ENCODE measurements around the gene PPP3CA.

PPP3CA gene

DNA sequence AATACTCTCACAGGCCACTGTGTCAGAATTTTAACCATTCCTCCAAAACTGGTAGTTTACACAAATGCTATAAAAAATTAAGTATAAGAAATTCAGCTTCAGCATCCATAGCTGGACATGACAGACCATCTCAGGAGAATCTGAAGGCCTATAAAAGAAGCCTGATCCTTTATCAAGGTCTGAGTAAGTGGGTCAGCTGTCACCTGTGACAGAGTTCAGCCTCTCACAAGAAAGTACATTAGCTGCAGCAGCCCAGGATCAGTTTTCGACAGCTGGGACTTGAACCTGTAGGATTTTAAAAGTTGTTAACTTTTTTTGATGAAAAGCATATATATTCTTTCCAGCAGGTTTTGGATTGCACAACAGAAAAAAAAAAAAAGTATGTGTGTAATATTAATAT, 60.7 kb downstream of the PPP3CA start:
- no peak for DNase-seq

DNA sequence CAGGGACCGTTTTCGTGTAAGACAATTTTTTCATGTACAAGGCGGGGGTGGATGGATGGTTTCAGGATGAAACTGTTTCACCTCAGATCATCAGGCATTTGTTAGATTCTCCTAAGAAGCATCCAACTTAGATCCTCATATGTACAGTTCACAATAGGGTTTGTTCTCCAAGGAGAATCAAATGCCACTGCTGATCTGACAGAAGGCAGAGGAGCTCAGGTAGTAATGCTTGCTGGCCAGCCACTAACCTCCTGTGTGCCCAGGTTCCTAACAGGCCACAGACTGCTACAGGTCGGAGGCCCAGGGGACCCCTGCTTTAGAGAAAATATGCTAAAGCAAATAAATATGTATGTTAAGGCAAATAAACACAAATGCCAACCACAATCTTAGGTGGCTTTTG, 61.3 kb downstream of the PPP3CA start:
- no peak for DNase-seq

DNA sequence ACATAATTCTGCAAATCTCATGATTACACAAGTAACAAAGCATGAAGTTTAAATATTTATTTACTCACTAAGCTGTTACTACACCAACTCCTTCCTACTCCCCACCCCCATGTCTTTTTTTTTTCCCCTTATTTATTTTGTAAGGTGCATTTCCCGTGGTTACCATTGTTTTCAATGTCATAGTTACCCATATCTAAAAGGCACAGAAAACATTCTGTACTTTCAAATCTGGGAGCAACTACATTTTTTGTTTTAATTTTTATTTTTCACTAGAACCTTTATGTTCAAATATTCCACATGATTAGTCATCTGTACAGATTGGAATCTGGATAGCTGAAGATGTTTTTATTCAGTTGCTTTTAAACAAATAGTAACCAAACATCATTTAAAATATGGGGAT, 62.8 kb downstream of the PPP3CA start:
- DNase-seq = peak; percentile 56

DNA sequence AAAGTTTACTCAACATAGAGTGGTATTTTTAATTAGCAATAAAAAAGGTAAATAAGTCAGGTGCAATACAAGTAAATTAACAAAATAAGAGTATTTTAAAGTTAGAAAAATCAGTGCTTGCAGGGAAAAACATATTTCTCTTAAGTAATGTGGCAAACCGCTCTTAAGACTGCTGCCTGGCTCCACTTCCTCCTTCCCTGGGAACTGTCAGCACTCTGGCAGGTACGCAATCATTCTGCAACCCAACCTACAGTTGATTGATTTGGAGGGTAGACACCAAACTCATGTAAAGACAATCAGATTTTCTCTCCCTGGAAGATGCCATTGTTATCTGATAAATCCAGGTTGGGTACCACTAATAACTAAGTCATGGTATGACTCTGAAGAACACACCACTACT, 63.9 kb downstream of the PPP3CA start:
- DNase-seq = no peak

DNA sequence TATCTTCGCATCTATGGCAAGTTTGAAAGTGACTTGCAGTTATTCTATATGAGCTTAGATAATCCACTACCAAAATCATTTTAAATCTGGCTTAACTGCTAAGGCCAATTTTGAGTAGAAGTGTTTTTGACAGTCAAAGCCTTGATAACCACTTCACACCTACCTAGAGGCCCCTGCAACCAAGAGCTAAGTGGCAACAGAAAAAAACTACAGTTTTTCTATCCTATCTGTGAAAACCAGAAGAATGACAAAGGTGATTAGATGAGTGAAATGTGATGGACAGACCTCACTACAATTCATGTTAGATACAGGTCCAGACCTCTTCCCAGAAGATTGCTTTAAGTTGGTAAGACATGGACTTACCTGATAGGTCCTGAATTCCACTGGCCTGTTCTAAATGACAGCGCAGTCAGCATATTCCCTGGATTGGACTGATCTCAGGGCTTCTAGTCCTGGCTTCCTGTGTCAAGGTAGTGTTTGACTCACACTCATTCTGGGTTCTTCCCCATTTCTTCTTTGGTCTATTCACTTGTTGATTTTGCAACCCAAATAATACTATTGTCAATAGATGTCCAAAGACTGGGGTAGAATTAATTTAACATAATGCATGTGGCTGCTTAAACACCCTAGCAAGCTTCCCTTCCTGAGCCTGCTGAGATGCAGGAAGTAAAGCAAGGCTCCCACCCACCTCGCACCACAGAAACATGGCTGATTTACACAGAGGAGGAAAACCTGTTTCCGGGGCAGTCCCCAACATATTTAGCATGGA, 65.1 kb downstream of the PPP3CA start:
- peak; percentile 28 for DNase-seq

DNA sequence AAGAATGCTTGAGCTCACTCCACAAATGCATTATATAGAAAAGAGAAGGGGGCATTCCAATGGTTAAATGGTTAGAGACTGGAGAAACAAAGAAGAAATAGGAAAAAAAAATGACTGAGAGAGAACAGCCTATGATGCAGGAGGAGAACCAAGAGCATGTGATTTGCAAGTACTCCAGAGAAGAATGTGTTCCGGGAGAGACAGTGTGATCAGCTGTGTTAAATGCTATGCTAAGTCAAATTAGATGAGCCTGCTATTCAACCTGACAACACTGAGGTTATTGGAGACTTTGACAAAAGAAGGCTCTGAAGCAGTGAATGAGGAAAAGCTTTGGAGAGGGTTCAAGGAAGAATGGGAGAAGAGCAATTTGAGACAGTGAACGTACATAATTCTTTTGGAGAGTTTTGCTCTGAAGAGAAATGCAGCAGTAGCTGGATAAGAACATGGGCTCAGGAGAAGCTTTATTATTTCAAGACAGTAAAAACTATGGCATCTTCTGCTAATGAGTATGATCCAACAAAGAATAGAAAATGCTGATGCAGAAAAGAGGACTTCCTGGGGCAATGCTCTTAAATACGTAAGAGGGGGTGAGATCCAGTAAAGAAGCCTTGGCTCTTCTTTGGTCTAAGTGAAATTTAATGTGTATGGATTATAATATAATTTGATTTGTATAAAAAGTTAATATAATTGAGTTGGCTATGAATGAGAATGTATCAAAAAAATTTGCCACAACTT, 66.3 kb downstream of the PPP3CA start:
- DNase-seq = no peak

DNA sequence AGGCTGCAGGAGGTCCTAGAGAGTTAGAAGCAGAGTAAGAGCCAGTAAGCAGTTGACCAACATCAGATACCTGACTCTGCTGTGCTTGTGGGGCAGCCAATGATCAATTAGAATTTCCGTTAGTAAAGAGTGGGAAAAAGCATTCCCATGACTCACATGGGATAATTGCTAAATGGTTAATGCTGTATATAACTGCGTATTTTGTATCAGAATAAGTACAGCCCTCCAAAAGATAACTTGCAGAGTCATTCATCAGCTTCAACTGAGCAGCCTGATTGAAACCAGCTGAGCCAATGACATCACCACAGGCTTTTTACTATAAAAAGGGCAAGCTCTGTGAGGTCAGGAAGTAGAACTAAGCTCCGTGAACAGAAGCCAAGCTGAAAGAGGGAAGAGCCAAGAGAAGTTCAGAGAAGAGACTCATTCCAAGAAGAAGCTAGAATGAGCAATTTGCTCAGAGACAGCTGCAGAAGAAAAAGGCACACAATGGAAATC, 67.9 kb downstream of the PPP3CA start:
- DNase-seq = no peak

DNA sequence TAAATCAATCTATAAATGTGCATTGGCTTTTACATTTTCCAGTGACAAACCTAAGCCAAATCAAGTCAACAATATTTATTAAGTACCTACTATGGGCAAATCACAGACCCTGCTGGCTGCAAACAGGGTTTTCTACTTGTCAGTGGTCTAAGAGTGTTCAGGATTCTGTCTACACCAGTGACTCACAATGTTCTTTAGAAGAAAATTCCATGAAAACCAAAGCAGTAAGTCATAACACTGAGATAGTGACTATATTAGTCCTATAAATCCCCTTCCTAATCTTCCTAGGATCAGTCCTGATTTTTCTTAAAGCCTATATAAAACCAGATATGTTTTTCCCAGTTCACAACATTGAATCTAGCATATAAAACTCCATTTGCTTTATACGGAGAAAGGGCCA, 69.7 kb downstream of the PPP3CA start:
- DNase-seq = no peak

DNA sequence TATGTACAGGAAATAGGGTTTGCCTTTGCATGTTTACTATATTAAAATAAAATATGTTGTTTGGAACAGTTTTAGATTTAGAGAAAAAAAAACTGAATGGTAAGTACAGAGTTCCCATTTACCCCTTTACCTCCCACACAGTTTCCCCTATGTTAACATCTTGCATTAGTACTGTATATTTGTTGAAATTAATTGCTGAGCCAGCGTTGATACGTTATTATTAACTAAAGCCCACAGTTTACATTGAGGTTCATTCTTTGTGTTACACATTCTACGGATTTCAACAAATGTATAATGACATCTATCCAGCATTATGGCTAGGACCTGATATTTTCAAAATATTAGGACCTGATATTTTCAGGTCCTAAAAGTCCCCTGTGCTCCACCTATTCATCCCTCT, 70.7 kb downstream of the PPP3CA start:
- DNase-seq = no peak

DNA sequence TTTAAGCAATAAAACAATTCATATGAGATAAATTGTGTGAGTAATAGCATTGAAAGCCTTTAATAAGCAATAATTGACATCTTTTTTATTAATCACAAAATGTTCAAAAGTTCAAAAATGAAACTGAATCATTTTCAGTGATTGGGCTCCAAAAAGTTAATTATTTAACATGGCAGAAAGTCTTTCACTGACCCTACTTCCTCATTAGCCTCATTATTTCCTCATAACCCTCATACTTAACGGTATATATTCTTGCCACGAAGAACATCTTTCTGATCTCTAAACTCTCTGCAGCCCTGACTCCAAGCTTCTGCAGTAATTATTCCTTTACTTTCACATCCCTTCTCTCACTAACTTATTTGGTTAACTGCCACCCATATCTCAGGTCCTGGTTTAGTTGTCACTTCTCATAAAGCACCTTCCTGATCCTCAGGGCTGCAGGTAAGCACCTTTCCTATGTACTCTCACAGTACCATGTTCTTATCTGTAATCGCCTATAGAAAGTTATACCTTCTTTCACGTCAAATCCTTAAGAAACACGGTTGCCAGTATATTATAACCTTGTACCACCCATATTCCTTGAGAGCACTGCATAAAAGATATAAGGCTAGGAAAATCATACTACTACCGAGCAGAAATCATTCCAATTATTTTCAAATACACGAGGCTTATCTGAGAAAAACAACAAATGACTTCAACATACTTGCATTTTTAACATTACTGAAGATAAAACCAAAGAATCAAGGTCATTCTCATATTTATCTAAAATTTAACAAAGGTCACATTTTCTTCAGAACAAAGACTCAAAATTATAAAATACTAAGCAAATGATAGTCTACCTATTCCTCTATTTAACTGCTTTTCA, 72.2 kb downstream of the PPP3CA start:
- DNase-seq = no peak

DNA sequence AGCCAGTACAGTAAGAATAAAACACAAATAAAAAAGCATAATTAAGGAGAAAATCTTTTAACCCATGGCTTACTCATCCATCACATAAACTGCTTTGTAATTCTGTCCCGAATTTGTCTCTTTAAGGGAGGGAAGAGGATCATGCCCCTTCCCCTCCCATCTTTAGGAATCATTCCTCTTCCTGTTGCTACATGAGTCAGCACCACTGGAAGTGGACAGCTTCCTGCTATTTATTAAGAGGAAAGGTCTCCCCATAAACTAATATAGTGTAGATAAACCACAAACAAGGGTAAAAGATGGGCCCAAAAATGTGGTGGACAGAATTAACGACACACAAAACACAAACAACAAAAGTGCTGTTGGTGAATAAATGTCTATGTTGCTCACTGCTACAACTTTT, 75.8 kb downstream of the PPP3CA start:
- DNase-seq = no peak

DNA sequence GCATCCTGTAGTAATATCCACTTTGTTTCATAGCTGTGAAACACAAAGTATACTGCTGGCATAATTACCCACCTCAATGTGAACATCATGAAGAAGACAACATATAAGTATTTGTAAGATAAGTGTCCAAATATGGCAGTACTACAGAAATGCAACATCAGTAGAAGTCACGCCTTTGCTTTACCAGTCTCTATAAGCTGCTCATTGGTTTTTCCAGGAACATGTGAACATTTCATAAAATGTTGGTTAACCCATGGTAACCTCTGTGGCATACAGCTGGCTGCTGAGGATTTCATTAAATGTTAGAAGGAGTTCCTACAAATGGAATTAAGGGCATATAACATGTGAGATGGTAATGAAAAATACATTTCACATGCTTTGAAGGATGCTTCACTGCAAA, 77.6 kb downstream of the PPP3CA start:
- DNase-seq = no peak

DNA sequence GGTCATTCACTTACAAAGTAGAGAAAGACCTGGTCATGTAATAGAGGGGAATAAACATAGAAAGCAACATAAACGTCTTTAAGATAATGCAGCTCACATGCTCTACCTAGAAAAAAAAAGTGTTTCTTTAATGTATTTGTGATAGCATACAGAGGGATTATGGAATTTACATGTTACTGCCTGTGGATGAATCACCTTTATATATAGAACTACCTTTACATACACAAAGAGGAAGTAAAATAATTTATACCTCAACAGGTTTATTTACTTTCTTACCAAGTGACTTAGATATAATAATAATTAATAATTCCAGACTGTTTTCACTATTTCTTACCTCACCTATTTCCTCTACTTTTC, 81.5 kb downstream of the PPP3CA start:
- DNase-seq = no peak

DNA sequence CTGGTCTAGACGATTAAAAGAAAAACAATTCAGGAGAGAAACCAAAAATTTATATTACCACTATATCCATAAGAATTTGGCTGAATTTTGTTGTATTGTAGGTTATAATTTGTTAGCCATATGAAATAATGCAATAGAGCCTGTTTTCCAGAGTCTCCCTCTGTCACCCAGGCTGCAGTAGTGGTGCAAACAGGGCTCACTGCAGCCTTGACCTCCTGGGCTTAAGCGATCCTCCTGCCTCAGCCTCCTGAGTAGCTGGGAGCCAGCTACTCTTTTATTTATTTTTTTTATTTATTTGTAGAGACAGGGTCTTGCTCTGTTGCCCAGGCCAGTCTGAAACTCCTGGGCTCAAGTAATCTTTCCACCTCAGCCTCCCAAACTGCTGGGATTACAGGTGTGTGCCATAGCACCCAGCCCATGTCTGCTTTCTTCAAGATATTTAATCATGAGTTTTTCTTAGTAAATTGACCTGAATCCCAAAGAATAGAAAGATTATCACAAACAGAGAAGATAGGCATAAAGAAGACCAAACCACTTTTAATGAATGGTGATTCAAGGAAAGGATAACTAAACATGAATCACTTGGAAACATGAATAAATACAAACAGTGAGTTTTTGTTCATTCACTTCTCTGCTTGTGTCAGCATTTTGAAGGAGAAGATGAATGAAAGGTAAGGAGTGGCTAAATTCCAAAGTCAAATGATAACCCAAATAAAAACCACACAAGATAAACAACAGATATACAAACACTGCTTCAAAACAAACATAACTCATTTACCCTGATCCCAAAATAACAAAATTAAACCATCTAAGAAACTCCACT, 82.1 kb downstream of the PPP3CA start:
- DNase-seq = no peak

DNA sequence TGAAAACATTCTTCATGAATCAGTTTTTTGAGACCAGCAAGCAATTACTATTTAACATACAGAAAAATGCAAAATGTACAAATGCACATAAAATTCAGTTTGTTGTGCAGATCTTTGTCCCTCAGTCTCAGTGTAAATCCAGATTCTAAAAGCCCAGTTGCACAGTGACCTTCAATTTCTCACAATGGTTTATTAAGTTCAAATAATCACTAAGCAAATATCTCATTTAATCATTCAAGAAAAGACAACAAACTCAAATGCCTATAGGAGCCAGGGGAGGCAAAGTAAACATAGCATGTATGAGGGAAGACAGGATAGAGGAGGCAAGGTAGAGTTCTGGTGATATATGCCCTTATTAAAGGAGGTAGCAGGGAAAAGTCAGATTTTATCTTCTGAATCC, 82.8 kb downstream of the PPP3CA start:
- DNase-seq = no peak

DNA sequence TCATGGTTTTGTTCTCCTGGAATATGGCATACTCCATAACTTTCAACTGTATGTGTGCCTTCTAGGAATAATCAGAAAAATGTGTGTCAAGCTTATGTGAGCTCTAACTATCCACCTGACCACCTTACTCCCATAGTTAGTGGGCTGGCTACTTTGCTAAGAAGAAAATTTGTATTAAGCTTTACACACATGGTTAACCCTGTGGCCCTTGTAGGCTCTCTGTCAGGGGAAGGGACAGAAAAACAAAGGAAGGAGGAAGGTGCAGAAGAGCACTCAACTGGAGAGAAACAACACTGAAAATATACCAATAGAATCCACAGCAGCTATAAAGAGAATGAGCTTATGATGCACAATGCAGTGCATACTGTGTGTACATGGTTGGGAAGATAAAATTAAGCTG, 84.6 kb downstream of the PPP3CA start:
- no peak for DNase-seq

DNA sequence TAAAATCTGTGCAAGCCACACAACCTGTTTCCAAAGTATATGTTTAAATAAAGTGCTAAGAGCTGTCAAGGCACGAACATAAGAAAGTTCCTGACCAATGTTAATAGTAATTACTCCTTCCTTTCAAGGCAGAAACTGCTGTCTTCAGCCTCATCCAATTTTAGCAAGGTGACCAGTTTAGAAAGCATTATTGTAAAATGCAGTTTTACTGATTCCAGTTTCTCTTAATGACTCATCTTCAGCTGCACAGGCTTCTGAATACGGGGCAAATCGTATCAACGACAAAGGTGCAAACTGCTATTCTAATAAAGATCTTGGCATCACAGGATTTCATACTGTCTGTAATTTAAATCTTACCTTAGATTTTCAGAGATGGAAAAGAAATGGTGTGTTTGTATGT, 87.5 kb downstream of the PPP3CA start:
- DNase-seq = no peak

DNA sequence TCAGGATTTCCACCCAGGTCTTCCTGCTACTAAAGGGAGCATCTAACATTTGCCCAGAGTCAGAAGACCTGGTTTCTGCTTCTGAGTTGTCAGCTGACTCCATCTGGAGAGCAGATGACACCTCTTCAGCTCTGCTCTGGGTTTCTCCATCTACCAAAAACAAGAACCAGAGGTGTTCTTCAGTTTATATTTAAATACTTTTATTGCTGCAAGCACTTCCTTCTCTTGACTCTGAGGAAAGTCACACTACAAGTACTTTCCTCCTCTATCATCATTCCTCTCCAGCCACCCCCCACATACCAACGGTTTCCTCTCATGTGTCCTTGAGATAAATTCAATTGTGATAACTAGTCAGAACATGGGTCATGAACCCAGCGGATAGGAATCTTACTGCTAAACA, 88.4 kb downstream of the PPP3CA start:
- no peak for DNase-seq

DNA sequence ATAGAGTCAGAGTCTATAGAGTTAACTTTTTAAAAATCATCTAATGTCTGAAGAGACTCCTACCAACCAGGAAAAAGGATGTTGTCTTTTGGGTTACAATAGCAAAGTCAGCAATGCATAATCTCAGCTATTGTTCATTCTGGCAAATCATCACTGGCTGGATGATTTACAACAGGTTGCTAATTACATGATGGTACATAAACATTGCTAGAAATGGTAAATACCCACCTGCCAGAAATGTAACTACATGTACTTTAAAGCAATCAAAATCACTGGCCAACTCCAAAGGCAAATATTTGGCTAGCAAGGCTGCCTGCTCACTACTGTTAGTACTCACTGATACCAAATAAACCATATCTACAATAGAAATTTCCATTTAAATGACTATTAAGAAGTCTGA, 91.1 kb downstream of the PPP3CA start:
- DNase-seq = no peak

DNA sequence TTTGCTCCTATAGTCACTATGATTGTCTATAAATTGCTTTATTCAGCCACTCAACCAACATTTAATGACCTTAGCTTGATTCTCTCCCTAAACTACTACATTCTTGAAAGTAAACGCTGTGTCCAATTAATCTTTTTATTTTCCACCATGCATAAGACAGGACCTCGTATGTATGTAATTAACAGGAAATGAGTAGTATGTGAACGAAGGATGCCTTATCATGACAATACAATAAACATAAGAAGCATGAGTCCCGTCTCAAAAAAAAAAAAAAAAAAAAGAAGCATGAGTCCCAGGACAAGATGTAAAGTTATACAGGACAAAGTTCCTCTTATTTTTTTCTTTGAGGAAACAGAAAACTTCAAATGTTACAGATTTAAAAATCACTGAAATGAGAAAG, 92.5 kb downstream of the PPP3CA start:
- DNase-seq = no peak

DNA sequence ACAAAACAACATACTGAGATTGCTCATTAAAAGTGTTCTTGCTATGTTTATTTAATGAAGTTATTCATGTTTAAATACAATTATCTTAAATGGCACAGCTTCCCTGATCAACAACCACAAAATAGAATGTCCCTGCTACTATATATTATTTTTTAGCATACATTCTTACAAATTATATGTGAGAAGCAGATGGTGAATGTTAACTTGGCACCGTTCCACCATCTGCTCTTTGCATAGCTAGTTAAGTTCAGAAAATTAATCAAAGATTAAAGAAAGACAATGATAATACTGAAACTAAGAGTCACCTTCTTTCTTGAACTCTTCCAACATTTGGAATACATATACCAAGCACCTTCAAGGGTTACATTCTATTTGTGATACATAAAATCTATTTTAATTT, 94.2 kb downstream of the PPP3CA start:
- DNase-seq = no peak

DNA sequence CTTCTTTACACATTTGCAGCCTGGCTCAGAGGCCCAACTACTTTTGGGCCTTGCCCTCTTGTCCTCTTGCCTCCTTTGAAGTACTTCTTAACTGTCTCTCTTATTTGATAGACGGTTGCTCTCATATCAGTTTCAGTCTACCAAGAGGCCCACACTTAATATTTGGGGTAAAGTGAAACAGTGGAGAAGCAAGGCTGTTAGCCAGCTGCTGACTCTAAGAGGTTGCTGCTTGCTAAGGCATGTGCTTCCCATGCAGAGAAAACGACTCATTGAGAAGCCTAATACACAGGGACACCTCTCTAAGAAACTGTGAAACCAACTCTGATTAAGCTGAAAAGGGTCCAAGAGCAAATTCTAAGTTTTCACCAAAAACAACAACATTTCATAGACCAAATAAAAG, 94.6 kb downstream of the PPP3CA start:
- no peak for DNase-seq

DNA sequence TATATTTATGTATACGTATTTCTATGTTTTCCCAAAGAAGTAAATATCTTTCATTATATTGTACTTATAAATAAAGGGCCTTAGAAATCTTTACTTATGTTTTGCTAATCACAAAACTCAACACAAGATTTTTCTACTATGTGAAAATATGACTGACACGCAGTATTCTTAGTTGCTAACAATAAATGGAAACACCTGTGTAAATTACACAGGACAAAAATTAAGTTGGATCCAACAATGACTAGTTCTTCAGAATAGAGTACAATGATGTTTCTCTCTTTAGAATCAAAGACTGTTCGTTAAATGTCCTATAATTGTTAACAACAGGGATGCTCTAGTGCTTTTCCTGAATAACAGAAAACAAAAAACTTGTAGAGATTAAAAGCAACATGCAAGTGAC, 96.1 kb downstream of the PPP3CA start:
- no peak for DNase-seq

Data from central memory CD4-positive, alpha-beta T cell (primary cell).